Skeletal muscle cell (primary cell): ENCODE results near the gene LYZL4.

Experiments
- DNase-seq: peaks from one replicate; pipeline ENCODE4 v3.0.0-alpha.2; 2010; ENCODE audit warnings: low read depth
- H3K4me3 ChIP-seq: 2 replicates; pipeline ENCODE4 v1.5.1; 2011; ENCODE audit warnings: low read depth, mild to moderate bottlenecking, control low read depth, low read length, moderate library complexity

Gene LYZL4

DNA sequence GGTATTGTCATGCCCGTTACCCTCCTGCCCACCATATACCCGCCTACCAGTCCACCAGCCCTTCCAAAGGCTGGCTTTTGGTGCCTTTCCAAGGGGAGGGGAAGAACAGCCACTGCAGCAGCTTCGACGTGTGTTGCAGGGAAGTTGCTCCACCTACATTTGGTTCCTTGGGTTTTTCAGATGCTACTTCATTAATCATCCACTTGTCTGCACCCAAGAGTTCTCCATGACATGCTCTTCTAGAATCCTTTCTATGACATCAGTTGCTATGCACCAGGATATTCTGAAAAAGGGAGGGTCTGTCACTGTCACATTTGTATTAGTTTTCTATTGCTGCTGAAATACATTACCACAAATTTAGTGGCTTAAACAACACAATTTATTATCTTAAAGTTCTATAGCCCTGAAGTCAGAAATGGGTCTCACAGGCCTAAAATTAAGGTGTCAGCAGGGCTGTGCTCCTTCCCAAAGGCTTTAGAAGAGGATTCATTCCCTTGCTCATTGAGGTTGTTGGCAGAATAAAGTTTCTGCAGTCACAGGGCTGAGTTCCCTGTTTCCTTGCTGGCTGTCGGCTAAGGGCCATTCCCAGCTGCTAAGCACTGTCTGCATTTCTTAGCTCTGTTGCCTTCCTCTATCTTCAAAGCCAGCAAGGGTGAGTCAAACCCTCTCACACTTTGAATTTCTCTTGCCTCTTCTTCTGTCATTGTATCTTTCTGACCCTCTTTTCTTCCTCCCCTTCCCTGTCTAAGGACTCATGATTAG, at the start of gene LYZL4:
Gene LYZL4 (minus strand): TSS at position 241 of the 762 bp plus-strand sequence. CDS start 3,359 bp downstream, outside the sequence.
- no peak for DNase-seq
- H3K4me3 ChIP-seq, result no peak within 1 kb of the TSS

GRCh38 chr3:42459151-42459550, 48.7 kb upstream of the LYZL4 start:
- H3K4me3 ChIP-seq, result no peak overlapping the region
- DNase-seq, result no peak

- H3K4me3 ChIP-seq, result no peak overlapping the region
- no peak for DNase-seq
Observed at GRCh38 chr3:42456211-42456610, 45.8 kb upstream of the LYZL4 start.

GRCh38 chr3:42451546-42452230, 41.3 kb upstream of the LYZL4 start:
- H3K4me3 ChIP-seq, result no peak overlapping the region
- no peak for DNase-seq

DNA sequence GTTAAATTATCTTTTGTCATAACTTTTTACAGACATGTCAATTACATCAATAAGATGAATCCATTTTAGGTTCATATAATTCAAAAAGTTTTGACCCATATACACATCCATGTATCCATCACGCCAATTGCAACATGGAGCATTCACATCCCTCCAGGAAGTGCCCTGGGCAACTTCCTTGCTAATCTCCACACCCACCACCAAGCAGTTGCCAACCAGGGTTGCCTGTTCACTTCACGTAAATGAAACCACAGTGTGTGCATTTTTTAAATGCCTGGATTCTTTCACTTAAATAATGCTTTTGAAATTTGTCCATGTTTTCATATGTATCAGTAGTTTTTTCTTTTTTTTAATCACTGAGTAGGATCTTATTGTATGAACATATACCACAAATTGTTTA, 40.7 kb upstream of the LYZL4 start:
- no peak overlapping the region for H3K4me3 ChIP-seq
- no peak for DNase-seq

GRCh38 chr3:42450567-42450966, 40.2 kb upstream of the LYZL4 start:
- no peak for DNase-seq

DNA sequence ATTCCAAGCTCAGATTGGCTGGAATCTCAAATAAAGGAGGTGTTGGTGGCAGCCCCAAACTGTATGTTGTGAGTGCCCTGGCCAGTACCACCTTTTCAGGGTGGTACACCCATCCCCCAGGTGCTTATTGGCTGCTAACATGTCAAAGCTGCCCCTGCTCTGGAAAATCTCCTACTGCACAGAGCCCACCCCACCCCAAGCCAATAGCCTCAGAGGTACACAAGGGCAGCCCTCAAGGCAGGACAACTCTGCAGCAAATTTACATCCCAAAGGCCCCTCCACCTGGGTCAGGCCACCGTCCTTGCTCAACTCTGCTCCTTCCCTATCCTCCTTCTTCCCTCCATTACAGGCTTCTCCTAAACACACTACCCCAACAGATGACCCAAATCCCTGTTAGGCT, 37.1 kb upstream of the LYZL4 start:
- DNase-seq, result no peak

More at GRCh38 chr3:42450567-42450966, 40.2 kb upstream of the LYZL4 start:
- no peak overlapping the region for H3K4me3 ChIP-seq

GRCh38 chr3:42446111-42447050, 36.0 kb upstream of the LYZL4 start:
- DNase-seq, result no peak
- H3K4me3 ChIP-seq, result no peak overlapping the region

More for the DNA sequence above, 37.1 kb upstream of the LYZL4 start:
- no peak overlapping the region for H3K4me3 ChIP-seq

DNA sequence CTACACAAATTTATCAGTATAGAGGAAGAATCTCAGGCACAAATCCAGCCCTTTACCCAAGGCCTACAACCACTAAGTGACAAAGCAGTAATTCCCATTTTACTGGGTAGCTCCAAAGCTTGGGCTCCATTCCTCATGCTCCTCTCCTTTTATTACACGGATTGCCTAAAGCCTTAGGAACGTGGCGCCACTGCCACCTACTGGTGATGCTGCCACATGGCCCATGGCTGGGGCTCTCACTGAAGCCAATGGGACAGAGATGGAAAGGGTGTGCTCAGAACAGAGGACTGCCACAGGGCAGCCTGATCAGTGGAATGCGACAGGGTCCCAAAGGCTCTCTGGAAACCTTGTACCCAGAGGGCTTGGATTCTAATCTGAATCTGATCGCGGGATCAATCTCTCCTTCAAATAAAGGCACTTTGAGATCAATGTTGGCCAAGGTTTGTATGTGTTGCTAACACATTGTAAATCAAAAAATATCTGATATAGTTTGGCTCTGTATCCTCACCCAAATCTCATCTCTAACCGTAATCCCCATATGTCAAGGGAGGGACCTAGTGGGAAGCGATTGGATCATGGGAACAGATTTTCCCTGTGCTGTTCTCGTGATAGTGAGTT, 33.5 kb upstream of the LYZL4 start:
- DNase-seq, result peak; percentile 9
- H3K4me3 ChIP-seq, result no peak overlapping the region

GRCh38 chr3:42443292-42443691, 32.9 kb upstream of the LYZL4 start:
- no peak for DNase-seq
- no peak overlapping the region for H3K4me3 ChIP-seq

GRCh38 chr3:42442640-42443039, 32.2 kb upstream of the LYZL4 start:
- no peak for DNase-seq
- H3K4me3 ChIP-seq, result no peak overlapping the region

GRCh38 chr3:42441791-42442190, 31.4 kb upstream of the LYZL4 start:
- no peak for DNase-seq
- no peak overlapping the region for H3K4me3 ChIP-seq

- no peak overlapping the region for H3K4me3 ChIP-seq
- DNase-seq, result no peak
Observed at GRCh38 chr3:42440924-42441323, 30.5 kb upstream of the LYZL4 start.

- H3K4me3 ChIP-seq, result no peak overlapping the region
- no peak for DNase-seq
Observed at GRCh38 chr3:42439261-42440115, 29.1 kb upstream of the LYZL4 start.

GRCh38 chr3:42438758-42439157, 28.3 kb upstream of the LYZL4 start:
- no peak for DNase-seq
- no peak overlapping the region for H3K4me3 ChIP-seq

DNA sequence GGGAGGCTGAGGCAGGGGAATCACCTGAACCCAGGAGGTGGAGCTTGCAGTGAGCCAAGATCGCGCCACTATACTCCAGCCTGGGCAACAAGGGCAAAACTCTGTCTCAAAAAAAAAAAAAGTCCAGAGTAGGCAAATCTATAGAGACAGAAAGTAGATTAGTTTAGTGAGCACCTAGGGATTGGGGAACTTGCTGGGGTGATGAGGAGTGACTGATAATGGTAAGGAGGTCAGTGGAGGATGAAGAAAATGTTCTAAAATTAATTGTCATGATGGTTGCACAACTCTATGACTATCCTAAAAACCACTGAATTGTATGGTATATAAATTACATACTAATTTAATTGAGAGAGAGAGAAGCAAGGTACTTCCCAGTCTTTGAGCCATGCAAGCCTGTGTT, 27.8 kb upstream of the LYZL4 start:
- no peak overlapping the region for H3K4me3 ChIP-seq
- no peak for DNase-seq

GRCh38 chr3:42434777-42435380, 24.5 kb upstream of the LYZL4 start:
- no peak overlapping the region for H3K4me3 ChIP-seq
- no peak for DNase-seq

DNA sequence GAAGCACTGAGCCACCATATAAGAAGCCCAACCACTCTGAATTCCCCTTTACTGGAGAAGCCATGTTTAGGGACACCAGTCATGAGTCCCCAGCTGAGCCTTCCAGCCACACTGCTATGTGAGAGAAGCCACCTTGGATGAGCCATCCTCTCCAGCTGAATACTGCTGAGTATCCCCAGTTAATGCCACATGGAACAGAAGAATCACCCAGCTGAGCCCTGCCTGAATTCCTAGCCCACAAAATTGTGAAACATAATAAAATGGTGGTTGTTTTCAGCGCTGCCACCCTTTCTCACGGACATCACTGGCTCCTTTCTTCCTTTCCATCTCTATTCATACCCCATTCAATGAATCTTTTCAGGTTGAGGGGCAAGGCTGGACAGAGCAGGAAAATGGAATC, 22.1 kb upstream of the LYZL4 start:
- H3K4me3 ChIP-seq, result no peak overlapping the region
- DNase-seq, result no peak
